Lower lobe of right lung (tissue), 2 donors: ENCODE measurements around the gene ENTPD8. TPM values are rescaled to one million over a fixed set of nuclear protein-coding genes. Genes with fewer than 3 reads are reported as not detected.

ENCODE experiments used
- ATAC-seq, 2 donors: fragments of 200-7000 bp; cut with Tn5 transposase; one replicate each; pipeline ENCODE4 v1.9.1; 2020 to 2022; ENCODE audit warnings: mild to moderate bottlenecking in 2 of 2, moderate library complexity in 2 of 2
- DNase-seq: peaks from one replicate; pipeline ENCODE4 v3.0.0-alpha.2; 2020
- H3K27ac ChIP-seq: fragments of 200-600 bp; one replicate; pipeline ENCODE4 v1.8.0; 2022
- H3K27me3 ChIP-seq: fragments of 200-600 bp; one replicate; pipeline ENCODE4 v1.8.0; 2022; ENCODE audit warnings: low read depth
- H3K36me3 ChIP-seq: fragments of 200-600 bp; one replicate; pipeline ENCODE4 v1.8.0; 2022; ENCODE audit warnings: mild to moderate bottlenecking
- H3K4me1 ChIP-seq: fragments of 200-600 bp; one replicate; pipeline ENCODE4 v1.8.0; 2022
- H3K4me3 ChIP-seq: fragments of 200-600 bp; one replicate; pipeline ENCODE4 v1.8.0; 2022; ENCODE audit warnings: mild to moderate bottlenecking
- H3K9me3 ChIP-seq: fragments of 200-600 bp; one replicate; pipeline ENCODE4 v1.8.0; 2022
- intact Hi-C: fragments of 100-400 bp; cut with DNase I; formaldehyde crosslinking; loops from one replicate; pipeline ENCODE4 v1.11.0; 2022
- total RNA-seq: library from RNA; stranded (reverse); fragmentation: NEBNext Ultra II Directional; extraction: Animal tissue kit (Norgen Biotek cat#: 25700); gene quantifications from one replicate; pipeline ENCODE4 v1.2.1, GENCODE V29; 2021
- TF ChIP-seq, protein P1 (sequence below): fragments of 200-600 bp; IDR thresholded peaks from one replicate; pipeline ENCODE4 v1.8.0; 2022; ENCODE audit warnings: antibody characterized with exemption, mild to moderate bottlenecking
- donor health status: DM: no; HTN: yes; CAD: no; lungs with severe emphysema.

Gene ENTPD8
- total RNA-seq, 1 donor from 2014 or later = 0.15 TPM

DNA sequence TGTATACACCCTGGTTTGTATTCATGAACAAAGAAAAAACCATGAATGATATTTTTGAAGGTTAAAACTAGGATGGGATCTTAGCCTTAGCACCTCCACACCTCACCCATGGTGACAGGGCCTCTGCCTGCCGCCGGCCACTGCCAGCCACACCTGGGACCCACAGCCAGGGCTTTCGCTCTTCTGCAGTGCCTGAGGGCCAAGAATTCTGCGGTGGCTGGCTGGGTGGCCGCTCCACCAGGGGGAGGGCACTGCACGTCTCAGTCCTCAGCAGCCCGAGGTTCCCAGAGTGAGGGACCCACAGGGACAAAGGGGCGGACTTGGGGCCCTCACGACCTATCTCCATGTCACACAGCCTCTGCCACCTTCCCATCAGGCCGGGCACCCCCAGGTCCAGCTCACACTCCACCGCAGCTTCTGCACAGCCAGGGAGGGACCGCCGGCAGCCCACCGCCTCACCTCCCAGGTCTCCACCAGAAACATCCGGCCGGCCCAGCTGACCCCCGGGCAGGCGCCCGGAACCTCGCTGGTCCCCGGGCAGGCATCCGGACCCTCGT lies 25.1 kb downstream of the ENTPD8 start:
- no peaks in the 10 kb centered on the region for H3K36me3 ChIP-seq
- H3K9me3 ChIP-seq = no peaks in the 10 kb centered on the region
- no peak overlapping the region for H3K27ac ChIP-seq
- H3K4me1 ChIP-seq = peaks cover 19% of the 10 kb centered on the region
- DNase-seq (peak; percentile 28), ATAC-seq (no peak)
- H3K27me3 ChIP-seq = no peaks in the 10 kb centered on the region
- TF ChIP-seq, protein P1, sequence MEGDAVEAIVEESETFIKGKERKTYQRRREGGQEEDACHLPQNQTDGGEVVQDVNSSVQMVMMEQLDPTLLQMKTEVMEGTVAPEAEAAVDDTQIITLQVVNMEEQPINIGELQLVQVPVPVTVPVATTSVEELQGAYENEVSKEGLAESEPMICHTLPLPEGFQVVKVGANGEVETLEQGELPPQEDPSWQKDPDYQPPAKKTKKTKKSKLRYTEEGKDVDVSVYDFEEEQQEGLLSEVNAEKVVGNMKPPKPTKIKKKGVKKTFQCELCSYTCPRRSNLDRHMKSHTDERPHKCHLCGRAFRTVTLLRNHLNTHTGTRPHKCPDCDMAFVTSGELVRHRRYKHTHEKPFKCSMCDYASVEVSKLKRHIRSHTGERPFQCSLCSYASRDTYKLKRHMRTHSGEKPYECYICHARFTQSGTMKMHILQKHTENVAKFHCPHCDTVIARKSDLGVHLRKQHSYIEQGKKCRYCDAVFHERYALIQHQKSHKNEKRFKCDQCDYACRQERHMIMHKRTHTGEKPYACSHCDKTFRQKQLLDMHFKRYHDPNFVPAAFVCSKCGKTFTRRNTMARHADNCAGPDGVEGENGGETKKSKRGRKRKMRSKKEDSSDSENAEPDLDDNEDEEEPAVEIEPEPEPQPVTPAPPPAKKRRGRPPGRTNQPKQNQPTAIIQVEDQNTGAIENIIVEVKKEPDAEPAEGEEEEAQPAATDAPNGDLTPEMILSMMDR = no peak
- intact Hi-C loops = no loop called here
- no peak overlapping the region for H3K4me3 ChIP-seq

DNA sequence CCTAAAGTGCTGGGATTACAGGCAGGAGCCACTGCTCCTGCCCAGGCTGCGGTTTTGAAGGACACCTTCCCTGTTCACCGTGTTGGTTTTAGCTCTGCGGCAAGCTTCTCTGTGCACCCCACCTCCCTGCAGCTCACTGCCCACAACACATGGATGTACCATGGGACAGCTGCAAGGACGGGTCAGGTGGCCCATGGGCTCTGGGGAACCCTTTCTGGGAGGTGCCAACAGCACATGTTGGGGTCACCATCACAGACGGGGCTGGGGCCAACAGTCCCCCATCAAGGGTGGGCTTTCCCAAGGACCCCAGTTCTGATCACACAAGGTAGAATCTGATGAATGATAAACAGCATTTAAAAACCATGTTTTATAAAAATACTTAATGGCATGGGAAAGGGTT lies 25.7 kb downstream of the ENTPD8 start:
- TF ChIP-seq, protein P1 = no peak
- ATAC-seq (no peak), DNase-seq (peak; percentile 33)
- H3K27me3 ChIP-seq = no peaks in the 10 kb centered on the region
- no peak overlapping the region for H3K27ac ChIP-seq
- H3K9me3 ChIP-seq = no peaks in the 10 kb centered on the region
- H3K4me3 ChIP-seq = no peak overlapping the region
- H3K36me3 ChIP-seq = no peaks in the 10 kb centered on the region
- peaks cover 25% of the 10 kb centered on the region for H3K4me1 ChIP-seq
- intact Hi-C loops = no loop called here

DNA sequence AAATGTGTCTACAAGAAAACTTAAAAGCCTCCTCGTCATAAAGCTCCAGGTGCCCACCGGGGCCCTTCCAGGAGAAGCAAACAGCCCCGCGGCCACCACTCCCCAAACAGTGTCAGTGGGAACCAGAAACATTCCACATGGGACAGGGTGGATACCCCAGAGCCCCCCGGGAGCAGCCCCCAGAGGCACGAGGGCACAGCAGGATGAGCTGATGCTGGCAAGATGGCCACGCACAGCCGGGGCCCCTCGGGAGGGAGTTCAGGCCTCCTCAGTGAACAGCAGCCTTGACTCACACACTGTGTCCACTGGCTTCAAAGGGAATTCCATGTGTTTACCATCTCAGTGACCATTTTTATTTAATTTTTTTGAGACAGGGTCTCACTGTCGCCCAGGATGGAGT lies 28.7 kb downstream of the ENTPD8 start:
- H3K4me3 ChIP-seq = no peak overlapping the region
- intact Hi-C loops = no loop called here
- TF ChIP-seq, protein P1 = no peak
- ATAC-seq (no peak), DNase-seq (no peak)
- no peaks in the 10 kb centered on the region for H3K27me3 ChIP-seq
- peaks cover 23% of the 10 kb centered on the region for H3K4me1 ChIP-seq
- H3K27ac ChIP-seq = peak overlapping the region; percentile 81
- no peaks in the 10 kb centered on the region for H3K36me3 ChIP-seq
- no peaks in the 10 kb centered on the region for H3K9me3 ChIP-seq

DNA sequence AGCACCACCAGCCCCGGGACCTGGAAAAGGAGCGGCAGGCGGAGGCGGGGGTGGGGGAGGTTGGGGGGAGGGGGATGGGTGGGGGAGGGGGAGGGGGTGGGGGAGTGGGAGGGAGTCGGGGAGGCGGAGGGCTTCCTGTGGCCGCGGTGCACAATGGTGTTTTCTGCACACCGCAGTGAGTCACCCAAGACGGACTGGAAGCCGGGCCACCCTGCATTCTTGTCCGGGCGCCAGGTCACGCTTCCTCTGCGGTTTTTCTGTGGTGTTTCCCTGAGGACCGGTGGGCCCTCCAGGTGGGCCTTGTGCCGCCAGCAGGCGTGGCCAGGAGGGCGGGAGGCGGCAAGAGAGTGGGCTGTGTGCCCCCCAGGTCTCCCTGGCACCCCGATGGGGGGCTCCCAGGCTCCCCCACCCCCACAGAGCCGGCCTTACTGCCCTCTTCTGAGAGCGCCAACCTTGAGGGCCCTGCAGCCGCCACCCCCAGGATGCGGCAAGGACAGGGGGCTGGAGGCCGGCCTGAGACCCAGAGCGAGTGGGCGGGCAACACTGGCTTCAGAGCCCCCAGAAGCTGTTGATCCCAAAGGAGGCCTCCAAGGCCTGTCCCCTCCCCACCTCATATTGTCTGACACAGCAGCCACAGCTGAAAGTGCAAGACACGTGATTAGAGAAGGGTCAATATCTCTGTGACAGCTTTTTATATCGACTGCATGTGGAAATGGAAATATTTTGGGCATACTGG lies 29.3 kb downstream of the ENTPD8 start:
- TF ChIP-seq, protein P1 = no peak
- intact Hi-C loops = no loop called here
- no peaks in the 10 kb centered on the region for H3K9me3 ChIP-seq
- DNase-seq (peak; percentile 80), ATAC-seq (peak; percentile 65 to 78)
- peaks cover 30% of the 10 kb centered on the region for H3K4me1 ChIP-seq
- H3K36me3 ChIP-seq = no peaks in the 10 kb centered on the region
- H3K27me3 ChIP-seq = peaks cover 5% of the 10 kb centered on the region
- H3K4me3 ChIP-seq = no peak overlapping the region
- H3K27ac ChIP-seq = peak overlapping the region; percentile 81

DNA sequence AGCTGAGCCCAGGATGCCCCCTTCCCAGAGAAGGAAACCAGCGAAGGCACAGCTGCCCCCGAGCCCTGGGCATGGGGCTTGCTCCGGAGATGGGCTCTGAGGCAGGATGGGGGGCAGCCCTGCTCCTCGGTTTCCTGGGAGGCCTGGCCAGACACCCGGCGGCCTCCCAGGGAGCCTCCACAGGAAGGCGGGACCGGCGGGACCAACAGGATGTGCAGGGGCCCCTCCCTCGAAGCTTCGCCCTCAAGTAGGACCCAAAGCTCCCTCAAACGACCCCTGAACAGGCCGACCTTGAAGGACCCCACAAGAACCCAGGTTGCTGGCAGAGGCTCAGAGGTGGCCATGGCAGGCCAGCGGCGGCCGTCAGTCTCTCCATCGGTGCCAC lies 29.9 kb downstream of the ENTPD8 start:
- TF ChIP-seq, protein P1 = no peak
- Histone ChIP-seq H3K27ac (peak overlapping the region; percentile 64), H3K4me3 (peak overlapping the region; percentile 14), H3K36me3 (no peaks in the 10 kb centered on the region), H3K27me3 (peaks cover 5% of the 10 kb centered on the region), H3K9me3 (no peaks in the 10 kb centered on the region), H3K4me1 (peaks cover 35% of the 10 kb centered on the region)
- DNase-seq (no peak), ATAC-seq (peak in 1 of 2 donors; percentile 1)
- intact Hi-C loops = no loop called here
